ENCODE data around the gene SLC34A1. TPM values are rescaled to one million over a fixed set of nuclear protein-coding genes. Genes with fewer than 3 reads are reported as not detected.

SLC34A1 gene
- total and polyA plus RNA-seq, 2 of the 13 experiments (the other 11 are each of a cell fraction or from before 2014, with no cell fraction given): 0.03 to 0.20 TPM

DNA sequence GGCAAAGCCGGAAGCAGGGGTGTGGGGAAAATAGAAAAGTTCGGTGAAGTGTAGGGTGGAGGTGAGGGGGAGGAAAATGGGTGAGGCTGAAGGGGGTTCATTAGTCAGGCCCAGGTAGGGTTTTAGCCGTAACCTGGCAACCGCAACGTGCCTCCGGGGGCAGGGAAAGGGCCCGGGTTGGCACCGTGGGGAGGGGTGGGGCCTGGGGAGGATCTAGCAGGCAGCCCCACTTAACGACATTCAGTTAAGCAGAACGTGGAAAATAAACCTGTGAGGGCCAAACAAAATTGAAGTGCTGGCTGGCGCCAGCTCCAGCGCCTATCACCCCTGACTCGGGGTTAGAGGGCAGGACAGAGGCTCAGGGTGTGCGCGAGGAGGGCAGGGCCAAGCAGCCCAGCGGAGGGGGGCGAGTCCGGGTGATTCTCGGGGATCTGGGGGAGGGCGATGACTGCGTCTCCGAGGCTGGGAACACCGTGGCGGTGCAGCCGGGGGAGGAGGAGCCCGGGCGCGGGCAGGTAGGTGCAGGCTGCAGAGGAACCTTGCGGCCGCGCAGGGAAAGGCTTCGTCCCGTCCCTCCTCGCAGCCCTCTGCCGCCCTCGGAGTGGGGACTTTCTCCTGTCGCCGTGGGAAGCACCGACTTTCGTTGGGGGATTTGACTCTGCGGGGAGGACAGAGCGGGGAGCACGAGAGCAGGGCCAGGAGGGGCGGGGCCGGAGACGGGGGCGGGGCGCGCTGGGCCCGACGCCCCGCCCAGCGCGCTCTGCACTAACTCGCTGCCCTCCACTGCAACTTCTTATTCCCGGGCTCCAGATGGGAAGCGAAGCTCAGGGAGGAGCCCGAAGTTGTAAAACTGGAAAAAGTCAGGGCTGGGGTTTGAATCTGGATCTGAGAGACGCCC, 21.4 kb upstream of the SLC34A1 start (continued):
- TF ChIP-seq, protein P1, sequence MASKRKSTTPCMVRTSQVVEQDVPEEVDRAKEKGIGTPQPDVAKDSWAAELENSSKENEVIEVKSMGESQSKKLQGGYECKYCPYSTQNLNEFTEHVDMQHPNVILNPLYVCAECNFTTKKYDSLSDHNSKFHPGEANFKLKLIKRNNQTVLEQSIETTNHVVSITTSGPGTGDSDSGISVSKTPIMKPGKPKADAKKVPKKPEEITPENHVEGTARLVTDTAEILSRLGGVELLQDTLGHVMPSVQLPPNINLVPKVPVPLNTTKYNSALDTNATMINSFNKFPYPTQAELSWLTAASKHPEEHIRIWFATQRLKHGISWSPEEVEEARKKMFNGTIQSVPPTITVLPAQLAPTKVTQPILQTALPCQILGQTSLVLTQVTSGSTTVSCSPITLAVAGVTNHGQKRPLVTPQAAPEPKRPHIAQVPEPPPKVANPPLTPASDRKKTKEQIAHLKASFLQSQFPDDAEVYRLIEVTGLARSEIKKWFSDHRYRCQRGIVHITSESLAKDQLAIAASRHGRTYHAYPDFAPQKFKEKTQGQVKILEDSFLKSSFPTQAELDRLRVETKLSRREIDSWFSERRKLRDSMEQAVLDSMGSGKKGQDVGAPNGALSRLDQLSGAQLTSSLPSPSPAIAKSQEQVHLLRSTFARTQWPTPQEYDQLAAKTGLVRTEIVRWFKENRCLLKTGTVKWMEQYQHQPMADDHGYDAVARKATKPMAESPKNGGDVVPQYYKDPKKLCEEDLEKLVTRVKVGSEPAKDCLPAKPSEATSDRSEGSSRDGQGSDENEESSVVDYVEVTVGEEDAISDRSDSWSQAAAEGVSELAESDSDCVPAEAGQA (IDR thresholded peaks at IDR 0.05; ENCODE audit: low read depth): no peak
- TF ChIP-seq, protein P1 (CRISPR knock-in tag; IDR thresholded peaks at IDR 0.05; ENCODE audit: borderline replicate concordance): no peak
- TF ChIP-seq SMARCE1 (IDR thresholded peaks at IDR 0.05; ENCODE audit: borderline replicate concordance) (no peak), CTCF (CRISPR knock-in tag; IDR thresholded peaks at IDR 0.05) (peak; percentile 14; the same call in 1 of the 2 replicates), ZNF337 (CRISPR knock-in tag; IDR thresholded peaks at IDR 0.05; ENCODE audit: borderline replicate concordance, low read depth) (no peak), IRX3 (CRISPR knock-in tag; IDR thresholded peaks at IDR 0.05; ENCODE audit: borderline replicate concordance, low read depth) (no peak), KAT7 (CRISPR knock-in tag; IDR thresholded peaks at IDR 0.05; ENCODE audit: borderline replicate concordance) (no peak; the same call in 1 of the 2 replicates), PHF8 (CRISPR knock-in tag; IDR thresholded peaks at IDR 0.05) (peak; percentile 22), ZKSCAN1 (IDR thresholded peaks at IDR 0.05; ENCODE audit: low read length) (no peak)
